Prostate gland (tissue), 2 donors: ENCODE results near the gene RAB12. TPM values are rescaled to one million over a fixed set of nuclear protein-coding genes. Genes with fewer than 3 reads are reported as not detected.

Source experiments
- DNase-seq: peaks from one replicate; pipeline ENCODE4 v3.0.0-alpha.2; 2019; ENCODE audit warnings: low spot score
- H3K27ac ChIP-seq, 2 donors: fragments of 200-600 bp; sonication (generic); 2 replicates each; pipeline ENCODE4 v1.5.1; 2017 to 2019
- H3K27me3 ChIP-seq: fragments of 200-600 bp; sonication (generic); replicated peaks from 2 replicates; pipeline ENCODE4 v1.5.1; 2019; ENCODE audit not compliant: insufficient read depth
- H3K36me3 ChIP-seq, 2 donors: fragments of 200-600 bp; sonication (generic); 1 replicate in 1 of 2; 2 replicates in 1 of 2; pipeline versions ENCODE4 v1.5.1 to v1.8.1; 2017 to 2019
- H3K4me1 ChIP-seq: fragments of 200-600 bp; sonication (generic); replicated peaks from 2 replicates; pipeline ENCODE4 v1.5.1; 2019
- H3K4me3 ChIP-seq, 2 donors: fragments of 200-600 bp; sonication (generic); 2 replicates each; pipeline ENCODE4 v1.5.1; 2017 to 2019
- H3K9me3 ChIP-seq: fragments of 200-600 bp; sonication (generic); 2 replicates; pipeline ENCODE4 v1.5.1; 2017
- CTCF ChIP-seq, 4 experiments: fragments of 200-600 bp in 2 of 4; fragments of 450-650 bp in 2 of 4; sonication (generic) in 2 of 4; IDR thresholded peaks; 1 replicate in 3 of 4; 2 replicates in 1 of 4; pipeline ENCODE4 v1.5.1; 2016 to 2019; ENCODE audit warnings: antibody characterized with exemption in 4 of 4, mild to moderate bottlenecking in 2 of 4, moderate library complexity in 2 of 4
- POLR2A ChIP-seq: fragments of 450-650 bp; IDR thresholded peaks from one replicate; pipeline ENCODE4 v1.6.1; 2016; ENCODE audit warnings: antibody characterized with exemption, mild to moderate bottlenecking
- POLR2AphosphoS5 ChIP-seq: sonication (generic); formaldehyde crosslinking; IDR thresholded peaks from one replicate; pipeline ENCODE4 v1.6.1; 2017; ENCODE audit warnings: antibody characterized with exemption
- WGBS: methylation state at CpG from one replicate; pipeline ENCODE4 v1.1.5; 2018; 5-methylcytosine and 5-hydroxymethylcytosine counted together
- intact Hi-C: fragments of 100-400 bp; cut with DNase I; formaldehyde crosslinking; loops from one replicate; pipeline ENCODE4 v1.14.2; 2022
- total RNA-seq, 2 donors: library from RNA; depleted of rRNA; stranded (reverse); fragments of >200 nt; gene quantifications; one replicate each; pipeline ENCODE4 v1.1.0, GENCODE V29; 2016

The RAB12 gene
- total RNA-seq, 2 donors from 2014 or later = 22.4 to 39.0 TPM

DNA sequence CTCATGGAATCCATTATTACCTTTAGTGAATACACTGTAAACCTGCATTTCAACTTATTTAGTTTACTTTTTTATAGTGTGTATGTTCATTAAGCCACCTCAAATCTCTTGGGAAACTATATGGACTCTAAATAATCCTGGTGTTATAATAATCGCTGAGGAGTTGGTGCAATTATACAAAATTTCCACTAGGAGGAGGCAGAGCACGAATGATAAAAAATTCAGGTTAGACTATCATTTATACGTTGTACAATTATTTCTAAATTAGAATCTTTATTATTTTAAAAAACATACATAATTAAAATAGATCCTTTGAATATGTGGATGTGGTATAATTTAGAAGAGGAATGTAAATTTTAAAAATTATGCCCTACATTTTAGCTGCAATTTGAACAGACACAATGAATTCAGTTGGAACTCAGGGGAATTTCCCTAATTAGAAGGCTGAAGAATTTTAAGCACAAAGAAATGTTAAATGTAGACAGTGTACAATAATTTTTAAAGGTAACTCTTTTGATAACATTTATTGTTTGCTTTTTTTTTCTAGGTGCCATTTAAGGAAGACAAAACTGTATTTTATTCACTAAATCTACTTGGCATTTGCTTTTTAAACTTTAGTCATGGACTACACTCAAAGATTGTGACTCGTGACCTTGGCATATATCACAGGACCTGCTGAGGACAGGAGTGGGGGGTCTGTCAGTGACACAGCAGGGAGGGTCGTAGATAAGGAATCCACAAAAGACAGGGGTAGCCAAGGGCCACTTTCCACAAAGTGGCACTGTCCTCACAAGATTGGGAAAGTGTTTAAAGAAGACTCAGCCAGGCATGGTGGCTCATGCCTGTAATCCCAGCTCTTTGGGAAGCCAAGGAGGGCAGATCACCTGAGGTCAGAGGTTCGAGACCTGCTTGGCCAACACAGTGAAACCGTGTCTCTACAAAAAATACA, 45.5 kb downstream of the RAB12 start:
- Histone ChIP-seq H3K4me1 (no peaks in the 10 kb centered on the region), H3K9me3 (no peaks in the 10 kb centered on the region), H3K27me3 (no peaks in the 10 kb centered on the region), H3K4me3 (no peak overlapping the region), H3K27ac (no peak overlapping the region), H3K36me3 (no peaks in the 10 kb centered on the region)
- no peak for DNase-seq
- intact Hi-C loops = loop anchor here (2.0 to 10.0 kb wide), 3 partner anchors 48 to 400 kb away; no protein-coding TSS in a partner anchor
- no peak for TF ChIP-seq POLR2A
- peak; percentile 49 to 85 (median 82) for TF ChIP-seq CTCF (IDR thresholded peaks at IDR 0.05)
- 36% methylated on average over 7 of the region's 7 CpGs for WGBS

GRCh38 chr18:8656232-8656631, 47.0 kb downstream of the RAB12 start:
- H3K27me3 ChIP-seq = no peaks in the 10 kb centered on the region
- intact Hi-C loops = loop anchor here (5.0 to 10.0 kb wide), 2 partner anchors 46 to 399 kb away; no protein-coding TSS in a partner anchor
- H3K36me3 ChIP-seq = no peaks in the 10 kb centered on the region
- H3K27ac ChIP-seq = no peak overlapping the region
- H3K4me1 ChIP-seq = no peaks in the 10 kb centered on the region
- TF ChIP-seq POLR2A (no peak), POLR2AphosphoS5 (no peak)
- H3K4me3 ChIP-seq = no peak overlapping the region
- WGBS = 81% methylated on average over 6 of the region's 6 CpGs
- no peak for DNase-seq
- no peaks in the 10 kb centered on the region for H3K9me3 ChIP-seq

DNA sequence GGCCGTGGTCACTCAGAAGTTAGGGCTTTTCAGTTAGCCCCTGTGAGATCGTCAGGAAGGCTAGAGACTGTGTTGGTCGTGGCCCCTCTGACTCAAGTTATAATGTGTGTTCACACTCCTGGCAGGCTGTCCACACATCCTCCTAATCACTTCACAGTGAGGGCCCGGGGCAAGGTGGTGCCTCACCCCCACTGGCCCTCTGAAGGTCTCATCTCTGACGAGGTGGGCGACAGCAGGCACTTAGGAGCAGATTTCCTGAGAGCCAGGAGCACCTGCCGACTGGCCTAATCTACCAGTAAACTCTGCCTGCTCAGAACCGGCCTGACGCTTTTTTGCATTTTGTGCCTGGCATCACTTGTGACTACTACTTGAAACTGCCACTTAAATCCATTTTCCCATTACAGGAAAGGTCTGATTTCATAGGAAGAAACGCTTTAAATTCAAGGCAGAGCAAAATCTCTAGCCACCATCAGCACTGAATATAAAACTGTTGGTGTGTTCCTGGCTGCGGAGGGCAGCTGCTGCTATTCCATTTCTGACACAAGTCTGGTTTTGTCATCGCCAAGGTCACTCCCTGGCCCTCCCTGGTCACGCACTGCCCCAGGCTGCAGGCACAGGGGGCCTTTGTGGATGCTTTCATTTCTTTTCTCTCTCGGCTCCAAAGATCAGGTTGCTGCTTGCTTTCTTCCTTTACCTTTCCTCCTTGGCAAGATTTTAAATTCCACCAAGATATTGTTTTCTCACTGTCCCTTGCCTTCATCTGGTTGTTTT, 48.0 kb downstream of the RAB12 start:
- WGBS = 61% methylated on average over 14 of the region's 14 CpGs

DNA sequence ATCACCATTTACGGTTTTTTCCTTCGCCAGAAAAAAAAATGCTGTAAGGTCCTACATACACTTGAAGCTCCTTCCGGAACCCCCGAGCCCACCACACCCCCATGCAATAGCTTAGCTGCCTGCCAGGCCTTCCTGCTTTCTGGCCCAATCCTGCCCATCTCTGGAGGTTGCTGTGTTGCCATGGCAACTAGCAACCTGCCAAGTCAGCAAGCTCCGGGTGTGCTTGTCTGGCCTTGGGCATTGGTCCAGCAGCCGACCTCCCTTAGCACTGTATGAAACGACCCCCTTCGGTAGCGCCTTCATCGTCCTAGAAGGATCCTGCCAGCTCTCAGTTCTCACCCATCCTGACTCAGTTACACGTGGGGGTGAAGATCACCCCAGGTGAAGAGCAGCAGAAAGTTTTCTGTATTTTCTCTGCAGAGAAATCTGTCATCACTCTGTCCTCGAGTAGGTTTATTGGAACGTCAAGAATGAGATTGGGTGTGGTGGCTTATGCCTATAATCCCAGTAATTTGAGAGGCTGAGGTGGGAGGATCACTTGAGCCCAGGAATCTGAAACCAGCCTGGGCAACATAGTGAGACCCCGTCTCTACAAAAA, 48.7 kb downstream of the RAB12 start:
- H3K4me3 ChIP-seq = no peak overlapping the region
- H3K36me3 ChIP-seq = no peaks in the 10 kb centered on the region
- no peaks in the 10 kb centered on the region for H3K9me3 ChIP-seq
- 39% methylated on average over 14 of the region's 14 CpGs for WGBS
- intact Hi-C loops = loop anchor here (5.0 to 10.0 kb wide), 2 partner anchors 44 to 397 kb away; no protein-coding TSS in a partner anchor
- no peak for DNase-seq
- H3K27me3 ChIP-seq = no peaks in the 10 kb centered on the region
- TF ChIP-seq POLR2AphosphoS5 = no peak
- no peak overlapping the region for H3K27ac ChIP-seq
- H3K4me1 ChIP-seq = no peaks in the 10 kb centered on the region

More for the DNA sequence above, 48.0 kb downstream of the RAB12 start:
- Histone ChIP-seq H3K36me3 (no peaks in the 10 kb centered on the region), H3K27ac (no peak overlapping the region), H3K4me1 (no peaks in the 10 kb centered on the region), H3K4me3 (no peak overlapping the region), H3K9me3 (no peaks in the 10 kb centered on the region), H3K27me3 (no peaks in the 10 kb centered on the region)
- intact Hi-C loops = loop anchor here (5.0 to 10.0 kb wide), 2 partner anchors 45 to 398 kb away; no protein-coding TSS in a partner anchor
- TF ChIP-seq POLR2AphosphoS5 (no peak), POLR2A (no peak), CTCF (IDR thresholded peaks at IDR 0.05) (no peak)
- no peak for DNase-seq

GRCh38 chr18:8658858-8659485, 49.7 kb downstream of the RAB12 start:
- Histone ChIP-seq H3K9me3 (no peaks in the 10 kb centered on the region), H3K36me3 (no peaks in the 10 kb centered on the region), H3K27me3 (no peaks in the 10 kb centered on the region), H3K4me1 (no peaks in the 10 kb centered on the region), H3K27ac (no peak overlapping the region), H3K4me3 (no peak overlapping the region)
- DNase-seq = no peak
- 94% methylated on average over 31 of the region's 31 CpGs for WGBS
- intact Hi-C loops = loop anchor here (5.0 to 10.0 kb wide), 2 partner anchors 43 to 396 kb away; no protein-coding TSS in a partner anchor
- no peak for TF ChIP-seq CTCF (IDR thresholded peaks at IDR 0.05)
- no peak for TF ChIP-seq POLR2A
- no peak for TF ChIP-seq POLR2AphosphoS5
